ENCODE measurements around the gene NBDY. TPM values are rescaled to one million over a fixed set of nuclear protein-coding genes. Genes with fewer than 3 reads are reported as not detected.

The NBDY gene
- total RNA-seq, 2 donors from 2014 or later: 64.2 to 83.5 TPM

DNA sequence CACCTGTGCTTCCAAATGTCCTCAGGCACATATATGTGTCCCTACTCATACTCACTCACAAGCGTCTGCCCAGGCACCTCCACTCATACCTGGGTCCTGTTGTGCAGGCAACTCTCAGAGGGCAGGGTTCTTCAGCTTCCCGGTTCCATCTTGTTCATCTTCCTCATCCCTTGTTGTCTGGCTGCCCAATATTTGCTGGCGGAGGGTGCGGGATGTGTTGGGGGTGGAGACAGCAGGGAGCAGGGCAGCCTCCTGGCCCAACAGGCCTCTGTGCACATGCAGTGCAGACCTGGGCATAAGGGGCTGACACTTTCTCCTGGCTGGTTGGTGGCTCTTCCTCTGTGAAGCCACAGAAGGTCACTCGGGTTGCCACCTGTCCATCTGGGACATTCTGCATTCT is 32.1 kb downstream of the NBDY start:
- WGBS, 2 experiments (ENCODE audit: insufficient coverage in 1 of 2, insufficient read length in 1 of 2): 86% methylated on average over 5 of the region's 5 CpGs; no CpG with 5 or more reads in 1 of the 2 experiments
- H3K36me3 Mint-ChIP-seq (ENCODE audit: low read depth): peaks cover 2% of the 10 kb centered on the region

GRCh38 chrX:56762220-56762619 is 33.2 kb downstream of the NBDY start:
- H3K9me3 ChIP-seq (ENCODE audit: control insufficient read depth, low read length): no peaks in the 10 kb centered on the region
- Mint-ChIP-seq H3K4me1 (peaks cover 10% of the 10 kb centered on the region), H3K27me3 (ENCODE audit: insufficient read depth) (no peaks in the 10 kb centered on the region), H3K4me3 (no peak overlapping the region), H3K36me3 (ENCODE audit: low read depth) (peaks cover 5% of the 10 kb centered on the region), H3K27ac (no peak overlapping the region), H3K9me3 (peaks cover 70% of the 10 kb centered on the region)
- no peak for TF ChIP-seq CTCF (conservative IDR thresholded peaks at IDR 0.05)
- H3K36me3 ChIP-seq (ENCODE audit: control insufficient read depth, insufficient read depth, low read length): no peaks in the 10 kb centered on the region
- H3K4me3 ChIP-seq (ENCODE audit: low read length): no peak overlapping the region
- no peaks in the 10 kb centered on the region for H3K27me3 ChIP-seq (ENCODE audit: control insufficient read depth, insufficient read depth, low read length, poor library complexity, severe bottlenecking)
- H3K9ac ChIP-seq (ENCODE audit: extremely low read depth, low read length, poor library complexity, severe bottlenecking): no peak overlapping the region
- H3K27ac ChIP-seq (ENCODE audit: low read depth, low read length): no peak overlapping the region
- WGBS, 2 experiments (ENCODE audit: insufficient coverage in 1 of 2, insufficient read length in 1 of 2): 96% methylated on average over 2 of the region's 3 CpGs; no CpG with 5 or more reads in 1 of the 2 experiments
- no peak for DNase-seq
- H3K4me1 ChIP-seq (ENCODE audit: control insufficient read depth, insufficient read depth, low read length): no peaks in the 10 kb centered on the region

More for the DNA sequence above, 32.1 kb downstream of the NBDY start:
- Histone ChIP-seq H3K27me3 (ENCODE audit: control insufficient read depth, insufficient read depth, low read length, poor library complexity, severe bottlenecking) (no peaks in the 10 kb centered on the region), H3K9ac (ENCODE audit: extremely low read depth, low read length, poor library complexity, severe bottlenecking) (no peak overlapping the region), H3K9me3 (ENCODE audit: control insufficient read depth, low read length) (no peaks in the 10 kb centered on the region), H3K4me3 (ENCODE audit: low read length) (no peak overlapping the region), H3K27ac (ENCODE audit: low read depth, low read length) (no peak overlapping the region), H3K36me3 (ENCODE audit: control insufficient read depth, insufficient read depth, low read length) (no peaks in the 10 kb centered on the region), H3K4me1 (ENCODE audit: control insufficient read depth, insufficient read depth, low read length) (no peaks in the 10 kb centered on the region)
- H3K4me3 Mint-ChIP-seq: no peak overlapping the region
- peaks cover 66% of the 10 kb centered on the region for H3K9me3 Mint-ChIP-seq
- no peak for DNase-seq
- no peak for TF ChIP-seq CTCF (conservative IDR thresholded peaks at IDR 0.05)
- H3K27me3 Mint-ChIP-seq (ENCODE audit: insufficient read depth): no peaks in the 10 kb centered on the region
- H3K27ac Mint-ChIP-seq: no peak overlapping the region
- peaks cover 8% of the 10 kb centered on the region for H3K4me1 Mint-ChIP-seq

DNA sequence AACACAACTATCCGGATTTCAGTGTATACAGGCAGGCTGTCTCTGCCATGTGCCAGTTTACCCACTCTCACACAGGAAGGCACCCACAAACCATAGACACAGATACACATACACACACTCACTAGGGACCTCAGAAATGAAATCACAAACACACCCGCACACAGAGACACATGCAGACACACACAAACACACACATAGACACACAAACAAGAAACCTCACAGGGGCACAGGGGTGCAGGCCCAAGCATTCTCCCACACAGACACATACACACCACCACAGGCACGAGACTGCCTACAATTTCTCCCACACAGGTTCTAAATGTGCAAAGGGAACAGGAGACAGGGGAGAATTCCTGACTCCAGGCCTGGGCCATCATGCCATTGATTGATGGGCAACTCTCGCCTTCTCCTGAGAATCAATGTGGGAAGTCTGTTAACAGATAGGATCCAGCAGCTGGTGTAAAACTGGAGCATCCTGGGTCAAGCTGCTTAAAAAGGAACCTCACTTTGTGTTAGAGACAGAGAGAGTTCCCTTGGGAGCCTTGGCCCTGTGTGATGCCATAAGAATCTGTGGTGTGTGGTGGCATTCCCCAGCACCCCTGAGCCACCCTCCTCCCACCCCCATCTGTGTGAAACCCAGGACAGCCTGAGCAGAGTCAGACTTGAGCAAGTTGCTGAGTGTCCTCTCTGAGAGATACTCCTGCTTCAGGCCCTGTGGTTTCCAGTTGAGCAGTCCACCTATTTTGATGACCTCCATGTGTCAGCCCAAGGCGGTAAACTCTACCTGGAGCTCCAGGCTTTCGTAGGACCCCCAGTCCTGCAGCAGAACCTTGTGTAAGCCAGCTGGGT is 33.9 kb downstream of the NBDY start:
- H3K9ac ChIP-seq (ENCODE audit: extremely low read depth, low read length, poor library complexity, severe bottlenecking): no peak overlapping the region
- H3K9me3 ChIP-seq (ENCODE audit: control insufficient read depth, low read length): no peaks in the 10 kb centered on the region
- no peaks in the 10 kb centered on the region for H3K27me3 ChIP-seq (ENCODE audit: control insufficient read depth, insufficient read depth, low read length, poor library complexity, severe bottlenecking)
- H3K9me3 Mint-ChIP-seq: peaks cover 68% of the 10 kb centered on the region
- no peaks in the 10 kb centered on the region for H3K4me1 ChIP-seq (ENCODE audit: control insufficient read depth, insufficient read depth, low read length)
- H3K27me3 Mint-ChIP-seq (ENCODE audit: insufficient read depth): no peaks in the 10 kb centered on the region
- no peak overlapping the region for H3K4me3 Mint-ChIP-seq
- no peak for TF ChIP-seq CTCF (conservative IDR thresholded peaks at IDR 0.05)
- peak; percentile 36 for DNase-seq
- no peak overlapping the region for H3K4me3 ChIP-seq (ENCODE audit: low read length)
- H3K27ac Mint-ChIP-seq: no peak overlapping the region
- 88 to 100% methylated on average over 2 to 6 of the region's 6 CpGs for WGBS, 2 experiments (ENCODE audit: insufficient coverage in 1 of 2, insufficient read length in 1 of 2)
- no peaks in the 10 kb centered on the region for H3K36me3 ChIP-seq (ENCODE audit: control insufficient read depth, insufficient read depth, low read length)
- no peak overlapping the region for H3K27ac ChIP-seq (ENCODE audit: low read depth, low read length)
- peaks cover 5% of the 10 kb centered on the region for H3K36me3 Mint-ChIP-seq (ENCODE audit: low read depth)
- H3K4me1 Mint-ChIP-seq: peaks cover 10% of the 10 kb centered on the region
